ENCODE results near the gene GAB1.

DNA sequence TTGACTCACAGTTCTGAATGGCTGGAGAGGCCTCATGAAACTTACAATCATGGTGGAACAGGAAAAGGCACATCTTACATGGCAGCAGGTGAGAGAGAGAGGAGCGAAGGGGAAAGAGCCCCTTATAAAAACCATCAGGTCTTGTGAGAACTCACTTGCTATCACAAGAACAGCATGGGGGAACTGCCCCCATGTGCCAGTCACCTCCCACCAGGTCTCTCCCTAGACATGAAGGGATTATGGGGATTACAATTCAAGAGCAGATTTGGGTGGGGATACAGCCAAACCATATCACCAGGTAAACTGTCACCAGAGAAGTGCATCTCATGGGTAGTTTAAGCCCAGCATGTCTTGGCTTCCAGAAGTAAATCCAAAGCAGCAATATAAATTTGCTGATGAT, 169.4 kb downstream of the GAB1 start:
- TF ChIP-seq CTCF (IDR thresholded peaks at IDR 0.05) (no peak), POLR2A (IDR thresholded peaks at IDR 0.05) (no peak)

Data from heart left ventricle (tissue), 13 donors.